Fibroblast of pulmonary artery (primary cell): ENCODE measurements around the gene BRINP1.

Experiments
- DNase-seq: peaks from one replicate; pipeline ENCODE4 v3.0.0-alpha.2; 2010; ENCODE audit warnings: low read depth
- H3K4me3 ChIP-seq: replicated peaks from 2 replicates; pipeline ENCODE4 v1.5.1; 2011; ENCODE audit warnings: low read depth, mild to moderate bottlenecking, control low read depth, low read length, moderate library complexity
- CTCF ChIP-seq: IDR thresholded peaks from 2 replicates; pipeline ENCODE4 v1.5.1; 2011; ENCODE audit warnings: mild to moderate bottlenecking, control low read depth, low read length, inconsistent platforms; ENCODE audit errors: missing control alignments

BRINP1 gene

GRCh38 chr9:119166096-119166495, 203.1 kb downstream of the BRINP1 start:
- TF ChIP-seq CTCF = no peak

GRCh38 chr9:119165131-119165530, 204.1 kb downstream of the BRINP1 start:
- TF ChIP-seq CTCF = no peak
- no peak for DNase-seq
- no peak overlapping the region for H3K4me3 ChIP-seq

More at GRCh38 chr9:119166096-119166495, 203.1 kb downstream of the BRINP1 start:
- H3K4me3 ChIP-seq = no peak overlapping the region
- DNase-seq = no peak

- DNase-seq = no peak
- TF ChIP-seq CTCF = no peak
These were observed 204.5 kb downstream of the BRINP1 start for GRCh38 chr9:119164716-119165115.

GRCh38 chr9:119160551-119160950, 208.7 kb downstream of the BRINP1 start:
- no peak for DNase-seq
- H3K4me3 ChIP-seq = no peak overlapping the region
- no peak for TF ChIP-seq CTCF

More at GRCh38 chr9:119164716-119165115, 204.5 kb downstream of the BRINP1 start:
- no peak overlapping the region for H3K4me3 ChIP-seq

- TF ChIP-seq CTCF = no peak
- no peak for DNase-seq
- no peak overlapping the region for H3K4me3 ChIP-seq
These were observed 209.8 kb downstream of the BRINP1 start for GRCh38 chr9:119159386-119159785.

GRCh38 chr9:119157196-119157595, 212.0 kb downstream of the BRINP1 start:
- DNase-seq = no peak
- H3K4me3 ChIP-seq = no peak overlapping the region
- TF ChIP-seq CTCF = no peak

- TF ChIP-seq CTCF = no peak
- no peak overlapping the region for H3K4me3 ChIP-seq
- no peak for DNase-seq
These were observed 212.9 kb downstream of the BRINP1 start for GRCh38 chr9:119156354-119156753.
